ENCODE results near the gene XYLT1.

DNA sequence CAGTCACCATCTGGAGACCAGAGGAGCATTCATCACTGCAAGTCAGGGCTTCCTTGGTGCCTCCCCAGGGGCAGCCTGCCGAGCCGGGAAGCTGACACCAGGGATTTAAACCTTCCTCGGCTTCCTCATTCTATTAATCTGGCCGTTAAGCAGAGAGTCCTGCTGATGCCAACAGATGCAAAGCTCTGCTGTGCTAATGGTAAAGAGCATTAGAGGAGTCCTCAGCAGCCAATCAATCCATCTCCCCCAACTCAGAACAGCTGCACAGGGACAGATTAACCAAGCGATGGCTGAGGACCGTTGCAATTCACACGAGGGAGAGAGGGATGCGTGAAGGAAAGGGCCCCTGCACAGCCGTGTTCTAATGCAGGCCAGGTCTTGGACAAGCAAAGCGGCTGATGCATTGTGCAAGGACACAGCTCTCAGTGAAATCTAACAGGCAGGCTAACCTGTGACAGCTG is 116.6 kb downstream of the XYLT1 start:
- TF ChIP-seq, protein P1, sequence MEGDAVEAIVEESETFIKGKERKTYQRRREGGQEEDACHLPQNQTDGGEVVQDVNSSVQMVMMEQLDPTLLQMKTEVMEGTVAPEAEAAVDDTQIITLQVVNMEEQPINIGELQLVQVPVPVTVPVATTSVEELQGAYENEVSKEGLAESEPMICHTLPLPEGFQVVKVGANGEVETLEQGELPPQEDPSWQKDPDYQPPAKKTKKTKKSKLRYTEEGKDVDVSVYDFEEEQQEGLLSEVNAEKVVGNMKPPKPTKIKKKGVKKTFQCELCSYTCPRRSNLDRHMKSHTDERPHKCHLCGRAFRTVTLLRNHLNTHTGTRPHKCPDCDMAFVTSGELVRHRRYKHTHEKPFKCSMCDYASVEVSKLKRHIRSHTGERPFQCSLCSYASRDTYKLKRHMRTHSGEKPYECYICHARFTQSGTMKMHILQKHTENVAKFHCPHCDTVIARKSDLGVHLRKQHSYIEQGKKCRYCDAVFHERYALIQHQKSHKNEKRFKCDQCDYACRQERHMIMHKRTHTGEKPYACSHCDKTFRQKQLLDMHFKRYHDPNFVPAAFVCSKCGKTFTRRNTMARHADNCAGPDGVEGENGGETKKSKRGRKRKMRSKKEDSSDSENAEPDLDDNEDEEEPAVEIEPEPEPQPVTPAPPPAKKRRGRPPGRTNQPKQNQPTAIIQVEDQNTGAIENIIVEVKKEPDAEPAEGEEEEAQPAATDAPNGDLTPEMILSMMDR (IDR thresholded peaks at IDR 0.05): no peak
- TF ChIP-seq ZFX (IDR thresholded peaks at IDR 0.05; ENCODE audit: borderline replicate concordance): no peak
